Epithelial cell of prostate (primary cell): Measurements from ENCODE around the gene DIPK1A.
A peak's percentile ranks its signal among the peaks of the same experiment; 100 is the strongest.
"Not testable (repeated sequence)": the region's sequence is repeated elsewhere in the genome, so short reads cannot be mapped to it uniquely, and the experiment has no call there.

Experiments used
- DNase-seq: peaks from one replicate; pipeline ENCODE4 v3.0.0-alpha.2; 2011; ENCODE audit warnings: low read depth, low spot score
- H3K27ac ChIP-seq: fragments of 450-650 bp; 2 replicates; pipeline ENCODE4 v1.5.1; 2017; ENCODE audit warnings: mild to moderate bottlenecking

The DIPK1A gene

GRCh38 chr1:92923664-92924063 is 37.6 kb downstream of the DIPK1A start:
- H3K27ac ChIP-seq = no peak overlapping the region
- DNase-seq = no peak

DNA sequence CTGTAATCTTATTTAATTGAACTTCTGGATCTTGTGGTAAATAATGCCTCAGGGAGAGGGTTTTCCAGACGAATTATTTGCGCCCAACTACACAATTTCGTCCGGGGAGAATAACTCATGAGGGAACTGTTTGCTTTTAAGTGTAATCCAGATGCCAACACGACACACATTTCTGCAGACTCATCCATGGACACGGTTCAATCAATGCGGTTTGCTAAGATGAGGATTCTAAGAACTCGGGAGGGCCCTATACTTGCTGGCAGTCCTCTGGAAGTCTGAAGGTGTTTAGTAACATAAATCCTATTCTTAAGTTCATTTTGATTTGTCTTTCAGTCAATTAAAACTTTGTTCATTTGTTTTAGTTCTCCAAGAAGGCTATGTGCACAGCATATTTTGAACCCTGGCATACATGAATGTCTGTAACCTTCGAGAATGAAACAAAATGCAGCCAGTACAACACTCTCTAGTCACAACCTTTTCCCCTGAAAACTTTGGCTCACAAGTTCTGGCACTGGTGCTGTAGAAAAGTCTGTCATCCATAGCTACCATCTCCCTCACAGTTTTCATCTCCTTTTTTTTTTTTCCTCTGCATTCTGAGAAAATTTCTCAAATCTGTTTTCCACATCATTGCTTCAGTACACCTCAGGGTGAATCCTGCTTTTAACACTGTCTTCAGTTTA is 38.8 kb downstream of the DIPK1A start:
- H3K27ac ChIP-seq = no peak overlapping the region
- no peak for DNase-seq

GRCh38 chr1:92921031-92922023 is 39.9 kb downstream of the DIPK1A start:
- H3K27ac ChIP-seq = no peak overlapping the region
- DNase-seq = no peak

DNA sequence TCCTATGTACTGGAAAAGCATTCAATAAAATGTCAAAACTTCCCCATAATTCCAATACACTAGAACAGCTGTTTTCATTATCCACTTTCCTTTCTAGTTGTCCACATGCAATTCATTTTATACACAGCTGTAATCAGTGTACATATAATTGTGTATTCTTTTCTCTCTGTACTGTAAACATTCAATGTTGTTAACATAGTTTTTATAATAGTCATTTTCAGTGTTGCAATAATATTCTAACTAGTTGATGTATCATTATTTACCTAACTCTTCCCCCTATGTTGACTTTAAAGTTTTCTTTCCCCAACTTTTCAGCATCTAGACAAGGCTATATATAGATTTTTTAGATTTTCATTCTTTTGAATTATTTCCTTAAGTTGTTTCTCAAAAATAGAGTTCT is 44.4 kb downstream of the DIPK1A start:
- peak overlapping the region; percentile 29 for H3K27ac ChIP-seq
- no peak for DNase-seq

GRCh38 chr1:92915547-92915946 is 45.7 kb downstream of the DIPK1A start:
- no peak for DNase-seq
- H3K27ac ChIP-seq = no peak overlapping the region

DNA sequence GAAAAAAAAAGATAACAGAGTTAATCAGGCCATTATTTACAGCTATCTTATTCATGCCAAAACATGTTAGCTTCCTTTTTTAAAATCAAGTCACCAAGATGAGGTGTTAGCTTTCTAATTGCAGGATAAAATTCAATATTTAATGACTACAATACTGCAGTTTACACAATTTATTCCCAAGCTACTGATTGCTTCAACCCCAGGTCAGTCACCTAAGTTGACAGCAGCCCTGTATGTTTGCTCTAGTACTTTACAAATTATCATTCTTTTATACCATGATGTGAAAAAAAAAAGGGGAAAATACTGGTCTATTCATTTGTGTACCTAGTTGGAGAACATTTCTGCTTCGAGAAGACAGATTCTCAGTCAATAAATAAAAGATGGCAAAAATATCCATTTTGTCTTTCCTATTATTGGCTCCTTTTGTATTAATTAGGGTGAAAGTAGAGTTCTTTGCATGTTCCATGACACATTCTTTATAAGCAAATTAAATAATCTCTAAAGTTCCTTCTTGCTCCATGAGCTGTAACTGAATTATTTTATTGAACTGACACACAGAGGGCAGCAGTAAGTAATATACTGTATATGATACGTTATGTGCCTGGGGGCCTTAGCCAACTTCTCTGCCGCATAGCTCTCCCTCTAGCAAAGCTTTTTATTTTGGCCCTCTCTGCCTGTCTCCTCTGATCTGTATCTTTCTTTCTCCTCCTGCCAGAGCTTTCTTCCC is 48.0 kb downstream of the DIPK1A start:
- H3K27ac ChIP-seq = no peak overlapping the region
- no peak for DNase-seq

- DNase-seq = peak; percentile 74
- peak overlapping the region; percentile 93 for H3K27ac ChIP-seq
These were observed 51.2 kb downstream of the DIPK1A start for GRCh38 chr1:92910081-92910480.

DNA sequence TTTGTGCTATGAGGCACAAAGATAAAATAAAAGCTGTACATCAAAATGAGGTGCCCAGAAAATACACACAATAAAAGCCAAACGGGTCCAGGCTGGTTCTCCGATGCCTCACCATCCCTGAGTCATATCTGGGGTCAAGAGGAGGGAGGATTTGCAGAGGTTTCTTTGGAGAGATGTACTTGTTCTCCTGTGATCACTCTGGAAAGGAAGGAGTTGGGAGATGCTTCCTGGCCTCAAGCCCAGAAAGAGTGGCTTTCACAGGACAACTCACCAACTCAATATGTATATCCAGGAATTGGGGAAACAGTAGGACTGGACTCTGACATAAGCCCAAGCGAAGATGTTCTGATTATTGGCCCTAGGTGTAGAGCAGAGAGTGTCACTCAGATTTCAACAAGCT is 51.9 kb downstream of the DIPK1A start:
- peak; percentile 85 for DNase-seq
- H3K27ac ChIP-seq = peak overlapping the region; percentile 93

GRCh38 chr1:92907949-92908684 is 53.1 kb downstream of the DIPK1A start:
- H3K27ac ChIP-seq = peak overlapping the region; percentile 93
- peak; percentile 46 for DNase-seq

DNA sequence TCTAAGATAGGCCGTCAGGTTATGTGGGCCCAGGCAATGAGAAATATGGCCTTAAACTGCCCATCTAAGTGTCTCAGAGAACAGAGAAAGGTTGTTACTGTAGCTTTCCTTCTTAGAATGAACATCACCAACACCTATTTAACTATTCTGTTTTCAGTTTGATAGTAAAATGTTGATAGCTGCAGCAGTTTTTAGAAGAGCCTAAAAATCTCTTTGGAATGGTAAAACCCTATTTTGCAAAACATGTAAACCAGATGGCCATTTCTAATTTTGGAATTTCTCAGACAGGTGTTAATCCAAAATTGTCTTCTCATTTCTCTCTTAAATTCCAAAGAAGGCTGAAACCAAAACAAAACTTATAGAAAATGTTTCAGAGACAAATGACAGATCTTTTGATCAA is 57.5 kb downstream of the DIPK1A start:
- no peak overlapping the region for H3K27ac ChIP-seq
- DNase-seq = no peak

- DNase-seq = no peak
- H3K27ac ChIP-seq = no peak overlapping the region
These were observed 58.9 kb downstream of the DIPK1A start for GRCh38 chr1:92902406-92902744.

DNA sequence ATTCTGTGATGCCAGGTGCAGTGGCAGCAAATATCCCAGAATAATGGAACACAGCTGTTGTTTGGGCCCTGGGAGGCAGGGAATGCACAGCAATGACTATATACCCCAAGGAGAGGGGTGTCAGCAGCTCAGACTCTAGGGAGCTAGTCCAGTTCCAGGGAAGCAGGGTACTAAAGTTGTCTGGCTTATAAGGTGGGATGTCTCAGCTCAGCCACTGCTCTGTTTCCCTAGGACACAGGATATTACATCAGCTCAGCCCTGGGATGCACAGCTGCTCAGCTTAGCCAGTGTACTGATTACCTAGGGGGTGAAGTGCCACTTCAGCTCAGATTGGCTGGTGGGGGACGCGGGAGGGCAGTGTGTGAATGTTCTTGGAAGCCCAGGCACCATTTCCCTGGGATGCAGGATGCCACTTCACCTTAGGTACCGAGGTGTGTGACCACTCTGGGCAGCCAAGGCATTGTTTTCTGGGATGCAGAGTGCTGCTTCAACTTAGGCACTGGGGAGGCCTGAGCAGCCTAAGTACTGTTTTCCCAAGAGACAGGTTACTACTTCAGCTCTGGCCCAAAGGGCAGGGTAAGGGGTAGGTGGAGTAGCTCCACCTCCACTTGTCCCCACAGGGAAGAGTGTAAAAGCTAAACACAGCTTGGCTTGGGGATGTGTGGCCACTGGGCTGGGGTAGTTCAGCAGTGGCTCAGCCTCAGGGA is 59.4 kb downstream of the DIPK1A start:
- no peak overlapping the region for H3K27ac ChIP-seq
- DNase-seq = no peak

DNA sequence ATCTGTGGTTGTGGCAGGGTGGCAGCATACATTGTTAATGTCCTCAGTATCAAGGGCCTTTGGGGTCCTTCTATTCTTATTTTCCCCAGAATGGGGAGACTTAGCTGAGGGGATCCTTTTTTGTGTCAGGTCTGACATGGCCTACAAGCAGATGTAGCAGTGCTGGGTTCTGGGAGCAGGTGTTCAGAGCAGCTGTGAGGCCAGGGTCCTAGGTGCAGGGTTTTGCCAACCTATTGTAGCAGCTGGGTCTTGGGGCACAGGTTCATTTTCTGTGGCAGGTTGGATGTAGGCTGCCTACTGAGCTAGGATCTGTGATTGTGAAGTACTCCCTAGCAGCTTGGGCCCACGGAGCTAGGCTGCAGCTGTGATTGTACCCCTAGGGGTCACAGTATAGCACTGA is 60.1 kb downstream of the DIPK1A start:
- no peak for DNase-seq
- H3K27ac ChIP-seq = no peak overlapping the region

- H3K27ac ChIP-seq = no peak overlapping the region
- DNase-seq = no peak
These were observed 60.7 kb downstream of the DIPK1A start for GRCh38 chr1:92900539-92900938.

DNA sequence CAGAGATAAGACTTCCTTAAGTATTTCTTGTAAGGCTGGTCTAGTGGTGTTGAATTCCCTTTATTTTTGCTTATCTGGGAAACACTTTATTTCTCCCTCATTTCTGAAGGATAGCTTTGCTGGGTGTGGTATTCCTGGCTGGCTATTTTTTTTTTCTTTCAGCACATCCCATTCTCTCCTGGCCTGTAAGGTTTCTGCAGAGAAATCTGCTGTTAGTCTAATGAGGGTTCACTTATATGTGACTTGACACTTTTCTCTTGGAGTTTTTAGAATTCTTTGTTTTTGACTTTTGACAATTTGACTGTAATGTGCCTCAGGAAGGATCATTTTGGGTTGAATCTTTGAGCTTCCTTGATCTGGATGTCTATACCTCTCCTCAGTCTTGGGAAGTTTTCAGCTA is 61.5 kb downstream of the DIPK1A start:
- no peak overlapping the region for H3K27ac ChIP-seq
- no peak for DNase-seq

- H3K27ac ChIP-seq, DNase-seq: not testable (repeated sequence)
These were observed 63.2 kb downstream of the DIPK1A start for GRCh38 chr1:92898053-92898452.

- no peak for DNase-seq
- no peak overlapping the region for H3K27ac ChIP-seq
These were observed 73.8 kb downstream of the DIPK1A start for GRCh38 chr1:92887465-92887864.

- DNase-seq = no peak
- no peak overlapping the region for H3K27ac ChIP-seq
These were observed 74.3 kb downstream of the DIPK1A start for GRCh38 chr1:92886886-92887419.

DNA sequence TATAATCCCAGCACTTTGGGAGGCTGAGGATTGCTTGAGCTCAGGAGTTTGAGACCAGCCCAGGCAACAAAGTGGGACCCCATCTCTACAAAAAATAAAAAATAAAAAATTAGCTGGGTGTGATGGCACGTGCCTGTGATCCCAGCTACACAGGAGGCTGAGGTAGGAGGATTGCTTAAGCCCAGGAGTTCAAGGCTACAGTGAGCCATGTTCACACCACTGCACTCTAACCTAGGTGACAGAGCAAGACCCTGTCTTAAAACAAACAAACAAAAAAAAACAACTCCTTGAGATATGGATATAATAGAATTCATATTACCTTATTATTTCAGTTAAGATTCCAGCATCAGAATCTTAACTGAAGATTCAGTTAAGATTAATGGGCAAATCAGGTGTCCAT is 77.1 kb downstream of the DIPK1A start:
- DNase-seq = no peak
- H3K27ac ChIP-seq = no peak overlapping the region
